Measurements from ENCODE around the gene OR52W1.

OR52W1 gene

GRCh38 chr11:6225024-6225423 is 26.0 kb downstream of the OR52W1 start:
- TF ChIP-seq CTCF (IDR thresholded peaks at IDR 0.05; ENCODE audit: insufficient read depth, low read length, poor library complexity, severe bottlenecking) (no peak), EZH2phosphoT487 (conservative IDR thresholded peaks at IDR 0.05; ENCODE audit: low read length) (no peak)
- no peak overlapping the region for H3K9ac ChIP-seq (ENCODE audit: low read length)
- H3K9me3 ChIP-seq (ENCODE audit: insufficient read depth, low read length): no peaks in the 10 kb centered on the region
- H3K4me3 ChIP-seq (ENCODE audit: insufficient read depth, low read length, poor library complexity, severe bottlenecking): no peak overlapping the region
- no peak overlapping the region for H3K4me2 ChIP-seq (ENCODE audit: low read depth, low read length, poor library complexity, severe bottlenecking)
- no peaks in the 10 kb centered on the region for H3K79me2 ChIP-seq (ENCODE audit: insufficient read depth, low read length)
- H2AFZ ChIP-seq (ENCODE audit: low read depth, low read length, severe bottlenecking): no peak overlapping the region
- H3K9me2 ChIP-seq (replicated peaks; ENCODE audit: insufficient read depth, low read length): no peaks in the 10 kb centered on the region
- no peaks in the 10 kb centered on the region for H3K36me3 ChIP-seq (ENCODE audit: low read length)
- no peaks in the 10 kb centered on the region for H4K20me1 ChIP-seq (ENCODE audit: low read depth, low read length)
- H3K27me3 ChIP-seq (ENCODE audit: low read length): no peaks in the 10 kb centered on the region
- H3K27ac ChIP-seq (ENCODE audit: low read depth, low read length): no peak overlapping the region
- no peaks in the 10 kb centered on the region for H3F3A ChIP-seq (ENCODE audit: insufficient read depth)

GRCh38 chr11:6225896-6226295 is 26.9 kb downstream of the OR52W1 start:
- H3K9me2 ChIP-seq (replicated peaks; ENCODE audit: insufficient read depth, low read length): no peaks in the 10 kb centered on the region
- H3K27ac ChIP-seq (ENCODE audit: low read depth, low read length): no peak overlapping the region
- H2AFZ ChIP-seq (ENCODE audit: low read depth, low read length, severe bottlenecking): no peak overlapping the region
- no peak overlapping the region for H3K4me2 ChIP-seq (ENCODE audit: low read depth, low read length, poor library complexity, severe bottlenecking)
- H3F3A ChIP-seq (ENCODE audit: insufficient read depth): no peaks in the 10 kb centered on the region
- H3K27me3 ChIP-seq (ENCODE audit: low read length): no peaks in the 10 kb centered on the region
- no peak overlapping the region for H3K4me3 ChIP-seq (ENCODE audit: insufficient read depth, low read length, poor library complexity, severe bottlenecking)
- H3K9ac ChIP-seq (ENCODE audit: low read length): no peak overlapping the region
- no peaks in the 10 kb centered on the region for H4K20me1 ChIP-seq (ENCODE audit: low read depth, low read length)
- H3K36me3 ChIP-seq (ENCODE audit: low read length): no peaks in the 10 kb centered on the region
- H3K9me3 ChIP-seq (ENCODE audit: insufficient read depth, low read length): no peaks in the 10 kb centered on the region
- TF ChIP-seq CTCF (IDR thresholded peaks at IDR 0.05; ENCODE audit: insufficient read depth, low read length, poor library complexity, severe bottlenecking) (no peak), EZH2phosphoT487 (conservative IDR thresholded peaks at IDR 0.05; ENCODE audit: low read length) (no peak)
- H3K79me2 ChIP-seq (ENCODE audit: insufficient read depth, low read length): no peaks in the 10 kb centered on the region

- Histone ChIP-seq H3K36me3 (ENCODE audit: low read length) (no peaks in the 10 kb centered on the region), H3K4me3 (ENCODE audit: insufficient read depth, low read length, poor library complexity, severe bottlenecking) (no peak overlapping the region), H4K20me1 (ENCODE audit: low read depth, low read length) (0 out of 2 replicates have a peak, but pooled peaks cover 3% of the 10 kb centered on the region), H3F3A (ENCODE audit: insufficient read depth) (no peaks in the 10 kb centered on the region), H3K4me2 (ENCODE audit: low read depth, low read length, poor library complexity, severe bottlenecking) (no peak overlapping the region), H3K27me3 (ENCODE audit: low read length) (no peaks in the 10 kb centered on the region), H3K9ac (ENCODE audit: low read length) (no peak overlapping the region), H2AFZ (ENCODE audit: low read depth, low read length, severe bottlenecking) (no peak overlapping the region), H3K9me3 (ENCODE audit: insufficient read depth, low read length) (no peaks in the 10 kb centered on the region), H3K27ac (ENCODE audit: low read depth, low read length) (no peak overlapping the region), H3K79me2 (ENCODE audit: insufficient read depth, low read length) (no peaks in the 10 kb centered on the region; the same call in 1 of the 2 replicates), H3K9me2 (replicated peaks; ENCODE audit: insufficient read depth, low read length) (no peaks in the 10 kb centered on the region)
- TF ChIP-seq EZH2phosphoT487 (conservative IDR thresholded peaks at IDR 0.05; ENCODE audit: low read length) (no peak), CTCF (IDR thresholded peaks at IDR 0.05; ENCODE audit: insufficient read depth, low read length, poor library complexity, severe bottlenecking) (no peak)
Observed at GRCh38 chr11:6228520-6228919, 29.5 kb downstream of the OR52W1 start.
